Heart left ventricle (tissue), 16 donors: ENCODE data around the gene PEF1. TPM values are rescaled to one million over a fixed set of nuclear protein-coding genes. Genes with fewer than 3 reads are reported as not detected.

Experiments
- ATAC-seq, 4 donors: fragments of 200-7000 bp; cut with Tn5 transposase; one replicate each; pipeline ENCODE4 v1.9.1; 2020 to 2022; ENCODE audit warnings: moderate library complexity in 4 of 4, mild to moderate bottlenecking in 3 of 4, moderate number of reproducible peaks in 1 of 4
- DNase-seq, 5 donors: peaks; one replicate each; pipeline ENCODE4 v3.0.0-alpha.2; 2020
- H3K27ac ChIP-seq, 12 donors: fragments of 200-600 bp; sonication (generic) in 4 of 12; one replicate each; pipeline versions ENCODE4 v1.5.0 to v1.8.0; 2016 to 2022; ENCODE audit warnings: mild to moderate bottlenecking in 2 of 12
- H3K27me3 ChIP-seq, 9 donors: fragments of 200-600 bp; sonication (generic) in 2 of 9; one replicate each; pipeline versions ENCODE4 v1.5.1 to v1.8.0; 2016 to 2022; ENCODE audit warnings: mild to moderate bottlenecking in 3 of 9
- H3K36me3 ChIP-seq, 9 donors: fragments of 200-600 bp; sonication (generic) in 2 of 9; one replicate each; pipeline versions ENCODE4 v1.5.0 to v1.8.0; 2018 to 2022; ENCODE audit warnings: mild to moderate bottlenecking in 2 of 9
- H3K4me1 ChIP-seq, 12 donors: fragments of 200-600 bp; sonication (generic) in 4 of 12; one replicate each; pipeline versions ENCODE4 v1.5.0 to v1.8.0; 2016 to 2022; ENCODE audit warnings: mild to moderate bottlenecking in 3 of 12
- H3K4me3 ChIP-seq, 12 donors: fragments of 200-600 bp; sonication (generic) in 4 of 12; one replicate each; pipeline versions ENCODE4 v1.5.0 to v1.8.0; 2017 to 2022; ENCODE audit warnings: mild to moderate bottlenecking in 9 of 12, moderate library complexity in 4 of 12
- H3K9me3 ChIP-seq, 12 donors: fragments of 200-600 bp; sonication (generic) in 4 of 12; one replicate each; pipeline versions ENCODE4 v1.5.0 to v1.8.0; 2016 to 2022; ENCODE audit warnings: mild to moderate bottlenecking in 1 of 12
- POLR2A ChIP-seq, 2 donors: fragments of 450-650 bp; IDR thresholded peaks; one replicate each; pipeline ENCODE4 v1.6.1; 2017; ENCODE audit warnings: antibody characterized with exemption in 2 of 2, mild to moderate bottlenecking in 2 of 2, moderate library complexity in 2 of 2
- WGBS, 4 donors: extraction: QIAGEN DNeasy Blood & Tissue Kit in 2 of 4; methylation state at CpG; one replicate each; pipeline versions ENCODE4 v1.1.5 to v1.1.7; 2013 to 2018; 5-methylcytosine and 5-hydroxymethylcytosine counted together
- intact Hi-C, 10 donors: fragments of 100-400 bp; cut with DNase I; formaldehyde crosslinking; loops; one replicate each; pipeline versions ENCODE4 v1.11.1 to v1.14.2; 2022
- polyA plus RNA-seq, 2 donors: library from polyadenylated mRNA; stranded (reverse); fragments of 200-250 nt; gene quantifications; one replicate each; pipeline ENCODE4 v1.2.3, GENCODE V29; 2013
- total RNA-seq, 9 donors: library from RNA; depleted of rRNA in 2 of 9; stranded (reverse); fragments of >200 nt in 2 of 9; fragmentation: NEBNext Ultra II Directional in 3 of 9; extraction: Animal tissue kit (Norgen Biotek cat#: 25700) in 3 of 9; gene quantifications; one replicate each; pipeline versions ENCODE4 v1.1.0 to v1.2.4, GENCODE V29; 2016 to 2023
- TF ChIP-seq, protein P1 (sequence below), 12 donors: fragments of 200-600 bp; sonication (generic) in 4 of 12; IDR thresholded peaks; one replicate each; pipeline versions ENCODE4 v1.5.0 to v1.8.0; 2018 to 2022; ENCODE audit warnings: antibody characterized with exemption in 12 of 12, mild to moderate bottlenecking in 5 of 12
- donor health status: ischemic (EF 13 %, LVEDD 7.1; RV severe dilation, severe dysfunction).
- donor health status: healthy with polysubstance abuse.
- donor health status: DM: no; HTN: yes; CAD: no.
- donor health status: DM: no; HTN: no; CAD: no.
- donor health status: ischemic (EF 25% LVEDD 6.9; RV normal size, moderate dysfunction).
- donor health status: ischemic (EF 25% LVEDD 5.7; RV mildly dilated, moderate dysfunction).
- donor health status: healthy.
- donor health status: DM: yes; HTN: yes; CAD: no.
- donor health status: ischemic (EF 35%, LVEDD 5.7; RV mildly dilated, moderate dysfunction).
- donor health status: nonischemic (EF 11% LVEDD 7.7; RV severe dilation, severe dysfunction).
- donor health status: DM: yes; HTN: yes; CAD: no.
- donor health status: PGD.
- donor health status: ischemic (EF 29% LVEDD 5.4; RV normal size, mild dysfunction).
- donor health status: nonischemic (EF 23%, LVEDD 6.1; RV moderate dilation, normal function).

The PEF1 gene
- total and polyA plus RNA-seq, 11 donors: 32.2 to 106 (median 42.4) TPM

DNA sequence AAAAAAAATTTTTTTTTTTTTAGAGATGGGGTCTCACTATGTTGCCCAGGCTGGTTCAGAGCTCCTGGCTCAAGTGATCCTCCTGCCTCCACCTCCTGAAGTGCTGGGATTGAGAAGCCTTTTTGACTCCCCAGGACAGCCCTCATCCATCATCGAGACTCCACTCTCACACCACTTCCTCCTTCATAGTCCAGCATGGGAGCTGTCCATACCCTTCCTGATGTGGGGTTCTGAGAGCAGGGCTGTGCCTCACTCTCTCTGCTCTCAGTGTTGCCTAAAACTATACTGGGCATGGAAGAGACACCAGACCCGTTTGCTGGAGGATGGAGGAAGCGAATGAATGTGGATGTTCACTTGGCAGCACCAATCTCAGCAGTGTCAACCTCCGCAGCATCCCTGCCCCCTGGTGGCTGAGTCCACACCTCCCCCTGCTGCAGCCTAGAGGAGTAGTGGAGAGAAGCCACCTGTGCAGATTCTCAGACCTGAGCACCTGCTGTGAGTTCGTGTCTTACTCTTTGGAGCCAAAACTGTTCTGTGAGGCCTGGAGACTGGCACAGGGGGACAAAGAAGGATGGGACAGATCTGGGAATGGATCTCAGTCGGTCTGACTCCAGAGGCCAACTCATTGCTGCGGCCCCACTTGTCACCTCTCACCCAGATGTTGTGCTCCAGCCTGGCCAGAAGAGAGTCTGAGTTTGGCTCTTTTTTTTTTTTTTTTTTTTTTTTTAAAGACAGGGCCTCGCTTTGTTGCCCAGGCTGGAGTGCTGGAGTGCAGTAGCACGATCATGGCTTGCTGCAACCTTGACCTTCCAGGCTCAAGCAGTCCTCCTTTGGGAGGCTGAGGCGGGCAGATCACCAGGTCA lies 50.7 kb downstream of the PEF1 start:
- no peak overlapping the region for H3K4me3 ChIP-seq
- no peaks in the 10 kb centered on the region for H3K27me3 ChIP-seq
- H3K4me1 ChIP-seq: peaks cover 0 to 39% (median 14%) of the 10 kb centered on the region in 12 donors
- 41 to 54% (median 49%) methylated on average over 10 of the region's 10 CpGs for WGBS, 4 donors
- H3K36me3 ChIP-seq: no peaks in the 10 kb centered on the region
- no peaks in the 10 kb centered on the region for H3K9me3 ChIP-seq
- intact Hi-C loops: loop anchor here (1.0 to 10.0 kb wide), 5 partner anchors 27 to 191 kb away; no protein-coding TSS in a partner anchor
- TF ChIP-seq POLR2A (IDR thresholded peaks at IDR 0.05): no peak
- TF ChIP-seq, protein P1, sequence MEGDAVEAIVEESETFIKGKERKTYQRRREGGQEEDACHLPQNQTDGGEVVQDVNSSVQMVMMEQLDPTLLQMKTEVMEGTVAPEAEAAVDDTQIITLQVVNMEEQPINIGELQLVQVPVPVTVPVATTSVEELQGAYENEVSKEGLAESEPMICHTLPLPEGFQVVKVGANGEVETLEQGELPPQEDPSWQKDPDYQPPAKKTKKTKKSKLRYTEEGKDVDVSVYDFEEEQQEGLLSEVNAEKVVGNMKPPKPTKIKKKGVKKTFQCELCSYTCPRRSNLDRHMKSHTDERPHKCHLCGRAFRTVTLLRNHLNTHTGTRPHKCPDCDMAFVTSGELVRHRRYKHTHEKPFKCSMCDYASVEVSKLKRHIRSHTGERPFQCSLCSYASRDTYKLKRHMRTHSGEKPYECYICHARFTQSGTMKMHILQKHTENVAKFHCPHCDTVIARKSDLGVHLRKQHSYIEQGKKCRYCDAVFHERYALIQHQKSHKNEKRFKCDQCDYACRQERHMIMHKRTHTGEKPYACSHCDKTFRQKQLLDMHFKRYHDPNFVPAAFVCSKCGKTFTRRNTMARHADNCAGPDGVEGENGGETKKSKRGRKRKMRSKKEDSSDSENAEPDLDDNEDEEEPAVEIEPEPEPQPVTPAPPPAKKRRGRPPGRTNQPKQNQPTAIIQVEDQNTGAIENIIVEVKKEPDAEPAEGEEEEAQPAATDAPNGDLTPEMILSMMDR (IDR thresholded peaks at IDR 0.05): peak; percentile 79 to 91 (median 86)
- DNase-seq (peak; percentile 80 to 90 (median 83)), ATAC-seq (peak; percentile 79 to 91 (median 85))
- no peak overlapping the region for H3K27ac ChIP-seq

DNA sequence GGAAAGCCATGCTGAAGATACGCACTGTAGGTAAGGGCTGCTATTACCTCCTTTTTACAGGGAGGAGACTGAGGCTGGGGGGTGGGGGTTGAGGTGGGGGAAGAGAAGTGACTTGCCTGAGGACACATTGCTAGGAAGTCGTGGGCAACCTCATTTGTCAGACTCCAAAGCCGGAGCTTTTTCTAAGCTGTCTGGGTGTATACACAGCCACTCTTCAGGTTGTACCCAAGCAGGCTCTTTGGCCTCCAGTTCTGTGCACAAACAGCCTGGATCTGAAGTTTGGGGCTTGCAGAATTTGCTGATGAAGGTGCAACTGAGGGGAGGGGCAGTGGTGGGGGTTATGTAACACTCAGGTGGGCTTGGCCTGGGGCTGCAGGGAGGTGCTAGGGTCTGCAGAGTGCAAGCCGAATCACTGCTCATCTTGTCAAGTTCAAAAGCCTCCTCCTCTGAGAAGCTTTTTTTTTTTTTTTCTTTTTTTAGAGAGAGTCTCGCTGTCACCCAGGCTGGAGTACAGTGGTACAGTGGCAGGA lies 51.5 kb downstream of the PEF1 start:
- H3K9me3 ChIP-seq: no peaks in the 10 kb centered on the region
- no peak overlapping the region for H3K27ac ChIP-seq
- WGBS, 4 donors: 87 to 90% (median 89%) methylated on average over 5 of the region's 5 CpGs
- intact Hi-C loops: loop anchor here in 3 of 10 donors (2.0 to 10.0 kb wide), 2 partner anchors 26 to 192 kb away; no protein-coding TSS in a partner anchor
- no peaks in the 10 kb centered on the region for H3K36me3 ChIP-seq
- peaks cover 0 to 7% (median 0%) of the 10 kb centered on the region in 9 donors for H3K27me3 ChIP-seq
- DNase-seq (no peak), ATAC-seq (no peak)
- peaks cover 2 to 47% (median 22%) of the 10 kb centered on the region in 12 donors for H3K4me1 ChIP-seq
- no peak overlapping the region for H3K4me3 ChIP-seq
- TF ChIP-seq, protein P1 (IDR thresholded peaks at IDR 0.05): no peak
- TF ChIP-seq POLR2A (IDR thresholded peaks at IDR 0.05): no peak

DNA sequence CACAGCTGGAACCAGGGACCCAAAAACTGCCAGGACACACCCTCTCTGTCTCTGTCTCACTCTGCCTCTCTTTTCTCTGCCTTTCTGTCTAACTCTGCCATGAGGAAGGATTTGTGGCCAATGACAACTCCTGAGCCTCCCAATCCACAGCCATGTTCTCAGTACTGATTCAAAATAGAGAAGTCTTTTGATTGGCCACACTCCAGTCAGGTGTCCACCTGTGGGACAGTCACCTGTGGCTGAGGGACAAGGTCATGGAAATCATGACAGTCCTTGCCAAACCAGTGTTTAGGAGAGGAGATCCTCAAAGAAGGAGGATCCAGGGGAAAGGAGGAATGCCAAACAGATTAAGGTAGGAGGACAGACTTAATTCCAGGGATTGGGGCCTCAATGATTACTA lies 52.5 kb downstream of the PEF1 start:
- Histone ChIP-seq H3K4me1 (peaks cover 7 to 50% (median 31%) of the 10 kb centered on the region in 12 donors), H3K27me3 (peaks cover 0 to 11% (median 0%) of the 10 kb centered on the region in 9 donors), H3K27ac (peak overlapping the region in 3 of 12 donors; percentile 20 to 53 (median 45)), H3K36me3 (peaks cover 0 to 6% (median 5%) of the 10 kb centered on the region in 9 donors), H3K4me3 (no peak overlapping the region), H3K9me3 (no peaks in the 10 kb centered on the region)
- TF ChIP-seq, protein P1 (IDR thresholded peaks at IDR 0.05): no peak
- no peak for TF ChIP-seq POLR2A (IDR thresholded peaks at IDR 0.05)
- DNase-seq: no peak
- intact Hi-C loops: loop anchor here in 3 of 10 donors (2.0 to 10.0 kb wide), 2 partner anchors 25 to 193 kb away; no protein-coding TSS in a partner anchor
- ATAC-seq: no peak
